IMR-90 (cell line): ENCODE data around the gene EFHC1.

Experiments used
- BHLHE40 ChIP-seq: fragments of 150-350 bp; IDR thresholded peaks from 2 replicates; pipeline ENCODE4 v1.6.1; 2016; ENCODE audit warnings: mild to moderate bottlenecking, low read depth, low read length
- CTCF ChIP-seq: conservative IDR thresholded peaks from 2 replicates; pipeline ENCODE4 v1.5.1; 2012; ENCODE audit warnings: mild to moderate bottlenecking, low read depth, low read length, improper control_type of control experiment
- ELK1 ChIP-seq: fragments of 150-350 bp; IDR thresholded peaks from 2 replicates; pipeline ENCODE4 v1.6.1; 2016; ENCODE audit warnings: low read depth, mild to moderate bottlenecking, low read length, moderate library complexity, borderline replicate concordance
- MAFK ChIP-seq: IDR thresholded peaks from 2 replicates; pipeline ENCODE4 v1.6.1; 2012; ENCODE audit warnings: low read depth, low read length, improper control_type of control experiment
- MAZ ChIP-seq: IDR thresholded peaks from 2 replicates; pipeline ENCODE4 v1.6.1; 2012; ENCODE audit warnings: low read depth, mild to moderate bottlenecking, low read length, improper control_type of control experiment, moderate library complexity, borderline replicate concordance
- MXI1 ChIP-seq: IDR thresholded peaks from 2 replicates; pipeline ENCODE4 v1.6.1; 2012; ENCODE audit warnings: low read depth, mild to moderate bottlenecking, low read length, moderate library complexity, borderline replicate concordance
- NFE2L2 ChIP-seq: fragments of 150-350 bp; IDR thresholded peaks from 2 replicates; pipeline ENCODE4 v1.6.1; 2016; ENCODE audit warnings: low read depth, mild to moderate bottlenecking, low read length
- POLR2A ChIP-seq: IDR thresholded peaks from 2 replicates; pipeline ENCODE4 v1.6.1; 2012; ENCODE audit warnings: mild to moderate bottlenecking, low read depth, low read length
- RAD21 ChIP-seq: IDR thresholded peaks from 2 replicates; pipeline ENCODE4 v1.6.1; 2012; ENCODE audit warnings: low read length, improper control_type of control experiment
- RCOR1 ChIP-seq: IDR thresholded peaks from 2 replicates; pipeline ENCODE4 v1.6.1; 2012; ENCODE audit warnings: mild to moderate bottlenecking, low read length, improper control_type of control experiment; ENCODE audit not compliant: insufficient replicate concordance
- SMC3 ChIP-seq: fragments of 150-350 bp; IDR thresholded peaks from 2 replicates; pipeline ENCODE4 v1.6.1; 2016; ENCODE audit warnings: low read depth, mild to moderate bottlenecking, antibody characterized with exemption, low read length, moderate library complexity
- USF2 ChIP-seq: fragments of 150-350 bp; IDR thresholded peaks from 2 replicates; pipeline ENCODE4 v1.6.1; 2017; ENCODE audit warnings: mild to moderate bottlenecking, antibody characterized with exemption, low read length, low read depth

GRCh38 chr6:52507557-52508260 is 87.6 kb downstream of the EFHC1 start:
- no peak for TF ChIP-seq USF2
- TF ChIP-seq POLR2A: no peak
- no peak for TF ChIP-seq CTCF
- TF ChIP-seq MAZ: no peak
- TF ChIP-seq NFE2L2: peak; percentile 92
- no peak for TF ChIP-seq BHLHE40
- no peak for TF ChIP-seq ELK1
- TF ChIP-seq RCOR1: no peak
- TF ChIP-seq MXI1: no peak
- TF ChIP-seq MAFK: peak; percentile 71
- TF ChIP-seq SMC3: no peak
- no peak for TF ChIP-seq RAD21
